Measurements from ENCODE around the gene SLC25A21.

DNA sequence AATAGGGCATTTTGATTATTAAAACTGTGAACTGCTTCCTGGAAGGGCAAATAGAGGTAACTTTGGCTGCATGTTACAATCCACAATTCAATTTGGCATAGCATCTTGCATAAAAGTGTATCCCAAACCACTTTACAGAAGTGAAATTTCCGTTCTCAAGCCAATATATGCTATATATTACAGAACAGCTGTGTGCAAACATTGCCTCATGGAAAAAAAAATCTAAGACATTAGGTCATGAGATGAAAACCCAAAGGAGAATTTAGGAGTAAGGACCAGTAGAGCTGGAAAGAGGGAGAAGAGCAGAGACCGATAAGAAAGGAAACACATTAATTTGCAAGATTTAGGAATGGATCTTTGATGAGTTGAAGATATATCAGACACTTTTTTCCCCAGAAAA is 271.6 kb downstream of the SLC25A21 start:
- TF ChIP-seq POLR2A (IDR thresholded peaks at IDR 0.05): no peak
- TF ChIP-seq, protein P1, sequence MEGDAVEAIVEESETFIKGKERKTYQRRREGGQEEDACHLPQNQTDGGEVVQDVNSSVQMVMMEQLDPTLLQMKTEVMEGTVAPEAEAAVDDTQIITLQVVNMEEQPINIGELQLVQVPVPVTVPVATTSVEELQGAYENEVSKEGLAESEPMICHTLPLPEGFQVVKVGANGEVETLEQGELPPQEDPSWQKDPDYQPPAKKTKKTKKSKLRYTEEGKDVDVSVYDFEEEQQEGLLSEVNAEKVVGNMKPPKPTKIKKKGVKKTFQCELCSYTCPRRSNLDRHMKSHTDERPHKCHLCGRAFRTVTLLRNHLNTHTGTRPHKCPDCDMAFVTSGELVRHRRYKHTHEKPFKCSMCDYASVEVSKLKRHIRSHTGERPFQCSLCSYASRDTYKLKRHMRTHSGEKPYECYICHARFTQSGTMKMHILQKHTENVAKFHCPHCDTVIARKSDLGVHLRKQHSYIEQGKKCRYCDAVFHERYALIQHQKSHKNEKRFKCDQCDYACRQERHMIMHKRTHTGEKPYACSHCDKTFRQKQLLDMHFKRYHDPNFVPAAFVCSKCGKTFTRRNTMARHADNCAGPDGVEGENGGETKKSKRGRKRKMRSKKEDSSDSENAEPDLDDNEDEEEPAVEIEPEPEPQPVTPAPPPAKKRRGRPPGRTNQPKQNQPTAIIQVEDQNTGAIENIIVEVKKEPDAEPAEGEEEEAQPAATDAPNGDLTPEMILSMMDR (IDR thresholded peaks at IDR 0.05): no peak

All from ovary (tissue), 3 donors.